Melanocyte of skin (primary cell): Measurements from ENCODE around the gene ILF2. TPM values are rescaled to one million over a fixed set of nuclear protein-coding genes. Genes with fewer than 3 reads are reported as not detected.

Source experiments
- small RNA-seq, 2 donors: library from RNA; depleted of rRNA; stranded (forward); fragments of <200 nt; gene quantifications; one replicate each; pipeline ENCODE3, GENCODE V24; 2012
- total RNA-seq, 2 donors: library from RNA; depleted of rRNA; stranded (reverse); fragments of >200 nt; gene quantifications; 2 replicates each; pipeline ENCODE4 v1.2.3, GENCODE V29; 2012

The ILF2 gene
- 100 to 1,000 TPM; 137 to 213 TPM for total RNA-seq

GRCh38 chr1:153670859-153671627 is at the start of gene ILF2:
TSS of gene ILF2 (minus strand) at chr1:153670993. CDS start at chr1:153670922, 71 bp downstream.

GRCh38 chr1:153678519-153679336 is 7.9 kb upstream of the ILF2 start, which contains the start of gene NPR1:
TSS of gene NPR1 (plus strand) at chr1:153678688. CDS start at chr1:153679109, 421 bp downstream.

GRCh38 chr1:153658400-153659174 is 12.2 kb downstream of the ILF2 start, which contains the start of gene SNAPIN:
TSS of gene SNAPIN (plus strand) at chr1:153658703. CDS start at chr1:153658744, 41 bp downstream.

DNA sequence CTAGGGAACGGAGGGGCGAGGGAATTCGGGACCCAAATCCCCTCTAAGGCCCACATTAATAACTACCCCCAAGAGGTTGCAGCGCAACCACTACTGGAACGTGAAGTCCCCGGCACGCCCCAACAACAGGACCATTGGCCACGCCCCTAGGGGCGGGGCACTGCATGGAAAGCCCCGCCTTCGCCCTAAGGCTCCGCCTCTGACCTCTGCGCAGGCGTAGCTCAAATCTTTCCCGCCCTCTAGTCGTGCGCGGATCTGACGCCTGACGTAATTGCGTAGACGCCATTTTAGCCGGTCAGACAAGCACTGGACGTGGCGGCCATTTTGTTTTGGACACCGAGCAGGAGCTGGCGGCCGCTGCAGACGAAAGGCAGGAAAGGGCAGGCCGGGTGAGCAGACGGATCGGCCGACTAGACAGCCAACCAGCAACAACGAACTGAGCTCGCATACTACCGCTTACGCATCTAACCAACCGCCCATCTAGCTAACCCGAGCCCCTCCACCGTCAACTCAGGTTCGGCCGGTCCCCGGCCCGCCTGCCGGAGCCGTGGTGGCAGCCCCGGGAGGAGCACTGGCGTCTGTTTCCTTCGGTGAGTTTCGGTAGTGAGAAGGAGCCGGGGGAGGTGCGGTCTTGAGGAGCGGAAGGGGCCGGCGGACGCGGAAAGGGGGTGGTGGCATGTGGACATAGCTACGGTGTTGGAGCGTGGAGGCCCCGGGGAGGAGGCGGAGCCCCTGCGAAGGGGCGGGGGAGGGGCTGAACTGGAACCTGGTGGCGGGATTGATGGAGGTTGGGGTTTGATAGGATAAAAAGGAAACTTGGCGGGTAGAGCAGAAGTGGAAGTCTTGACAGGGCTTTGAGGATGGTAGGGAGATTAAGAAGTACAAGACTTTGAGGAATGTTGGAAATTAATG is 36.8 kb downstream of the ILF2 start, which contains the start of gene CHTOP:
CHTOP (plus strand) TSS at position 313 of the 912 bp plus-strand sequence. CDS start 2,523 bp downstream, outside the sequence.

GRCh38 chr1:153627715-153628626 is 42.8 kb downstream of the ILF2 start, which contains the start of gene S100A1:
TSS of gene S100A1 (plus strand) at chr1:153628434. CDS start at chr1:153630522, 2,088 bp downstream.

DNA sequence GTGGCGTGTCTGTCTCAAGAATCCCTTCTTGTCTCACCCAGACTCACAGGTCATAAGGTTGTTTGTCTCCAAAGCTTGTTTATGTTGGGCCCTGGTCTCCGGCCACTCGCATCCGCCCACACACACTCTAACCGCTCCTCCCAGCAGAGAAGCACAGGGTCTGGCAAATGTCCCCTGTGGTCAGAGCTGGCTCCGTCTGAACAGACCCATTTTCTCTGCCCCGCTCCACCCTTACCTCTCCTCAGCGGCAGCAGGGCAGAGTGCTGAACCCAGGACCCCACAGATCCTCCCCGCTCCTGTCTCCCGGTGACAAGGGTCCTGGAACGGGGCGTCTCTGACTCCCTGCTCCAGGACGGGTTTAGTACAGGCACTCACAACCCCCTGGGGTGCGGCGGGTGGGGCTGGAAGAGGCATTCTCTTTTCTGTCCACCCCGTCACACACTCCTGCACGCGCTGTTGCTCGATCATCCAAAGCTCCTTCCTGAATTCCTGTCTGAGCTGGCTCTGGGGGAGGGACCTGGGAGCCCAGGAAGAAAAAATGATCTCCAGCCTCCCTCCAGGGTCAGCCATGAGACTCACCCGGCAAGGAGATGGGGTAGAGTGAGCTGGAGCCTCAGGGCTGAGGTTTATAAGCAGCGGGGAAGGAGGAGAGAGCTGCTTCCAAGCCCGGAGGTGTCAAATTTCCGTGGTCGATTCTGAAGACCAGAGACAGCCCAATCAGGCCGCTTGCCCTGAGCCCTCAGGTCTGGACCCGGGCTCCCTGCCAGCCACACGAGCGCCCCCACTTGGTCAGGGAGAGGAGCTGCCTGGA is 43.7 kb downstream of the ILF2 start, which contains the start of gene S100A13:
S100A13 (minus strand) TSS at position 602 of the 811 bp plus-strand sequence. CDS start 1,033 bp downstream, outside the sequence.

GRCh38 chr1:153616144-153616916 is 54.5 kb downstream of the ILF2 start, which contains the start of gene S100A14:
TSS of gene S100A14 (minus strand) at chr1:153616325. CDS start at chr1:153615858, 467 bp downstream.

GRCh38 chr1:153612755-153613331 is 58.0 kb downstream of the ILF2 start, which contains the start of gene S100A16:
TSS of gene S100A16 (minus strand) at chr1:153613137. CDS start at chr1:153608151, 4,986 bp downstream.

Small RNAs within 50 kb of the gene (small RNA-seq; reads per million reads assigned to genes)
- 0 reads per million in 2 donors for gene MIR8083
- 0 reads per million in 2 donors for gene RN7SL372P

Other genes starting within 250 kb of the ILF2 start
- not detected for gene S100A7, start 210.3 kb downstream of the ILF2 start, total RNA-seq
- gene S100A6, start 135.0 kb downstream of the ILF2 start, total RNA-seq, result 100 to 1,000 TPM; 336 to 430 TPM
- gene S100A5, start 130.1 kb downstream of the ILF2 start, total RNA-seq, result not detected
- gene S100A4, start 125.2 kb downstream of the ILF2 start, total RNA-seq, result 1 to 10 TPM in 1 of 2 donors, under 1 TPM in 1; 0.67 to 1.7 TPM
- gene S100A3, start 121.7 kb downstream of the ILF2 start, total RNA-seq, result 1 to 10 TPM in 1 of 2 donors, not detected in 1; 1.3 TPM
- gene S100A2, start 105.1 kb downstream of the ILF2 start, total RNA-seq, result 1 to 10 TPM in 1 of 2 donors, under 1 TPM in 1; 0.34 to 1.3 TPM
- 10 to 100 TPM; 13.1 to 34.3 TPM for gene S100A16, start 57.9 kb downstream of the ILF2 start, total RNA-seq
- gene S100A14, start 54.7 kb downstream of the ILF2 start, total RNA-seq, result not detected
- gene S100A13, start 43.5 kb downstream of the ILF2 start, total RNA-seq, result 10 to 100 TPM; 42.7 to 63.3 TPM
- gene S100A1, start 42.6 kb downstream of the ILF2 start, total RNA-seq, result 1 to 10 TPM; 1.7 to 4.1 TPM
- gene CHTOP, start 36.9 kb downstream of the ILF2 start, total RNA-seq, result 10 to 100 TPM; 27.2 to 37.0 TPM
- 10 to 100 TPM; 46.8 to 53.6 TPM for gene SNAPIN, start 12.3 kb downstream of the ILF2 start, total RNA-seq
- under 1 TPM; under 0.01 TPM for gene NPR1, start 7.7 kb upstream of the ILF2 start, total RNA-seq
- 10 to 100 TPM; 41.0 to 44.0 TPM for gene INTS3, start 57.1 kb upstream of the ILF2 start, total RNA-seq
- gene SLC27A3, start 104.4 kb upstream of the ILF2 start, total RNA-seq, result 10 to 100 TPM; 27.2 to 59.3 TPM